Muscle of arm (tissue), 12 donors: ENCODE results near the gene LYPD3. TPM values are rescaled to one million over a fixed set of nuclear protein-coding genes. Genes with fewer than 3 reads are reported as not detected.
A peak's percentile ranks its signal among the peaks of the same experiment; 100 is the strongest.
"Not testable (repeated sequence)": the region's sequence is repeated elsewhere in the genome, so short reads cannot be mapped to it uniquely, and the experiment has no call there.

Experiments
- DNase-seq: peaks from one replicate; pipeline ENCODE4 v3.0.0-alpha.2; 2013
- polyA plus RNA-seq, 12 donors: library from polyadenylated mRNA; unstranded; fragments of 120-200 nt; gene quantifications; one replicate each; pipeline ENCODE4 v1.2.1, GENCODE V29; 2013; ENCODE audit not compliant: insufficient read length in 12 of 12

LYPD3 gene
- polyA plus RNA-seq, 12 donors = 0.26 to 88.2 (median 0.73) TPM; not detected in 2

DNA sequence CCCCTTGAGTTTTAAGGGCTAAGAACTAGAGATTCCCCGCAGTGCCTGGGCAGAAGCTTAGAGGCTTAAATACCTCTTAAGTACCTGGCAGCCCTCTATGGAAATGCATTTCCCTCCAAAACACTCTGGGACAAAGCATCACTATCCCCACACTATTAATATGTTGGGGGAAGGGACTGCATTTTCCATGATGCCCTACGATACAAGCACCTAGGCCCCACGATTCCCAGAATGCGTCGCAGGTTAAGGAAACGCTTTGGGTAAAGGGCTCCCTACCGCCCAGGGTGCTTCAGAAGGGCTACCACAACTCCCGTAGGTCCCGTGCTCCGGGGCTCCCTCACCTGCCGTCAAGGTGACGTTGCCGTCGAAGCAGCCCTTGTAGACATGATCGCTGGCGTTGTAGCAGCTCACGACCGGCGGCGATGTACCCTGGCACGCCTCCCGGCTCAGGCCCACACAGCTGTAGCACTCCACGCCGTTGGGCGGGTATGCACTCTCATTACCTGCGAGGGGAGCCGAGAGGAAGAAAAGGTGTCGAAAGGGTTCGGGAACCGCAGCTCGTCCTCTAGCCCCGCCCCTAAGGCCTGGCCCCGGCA is 2.5 kb downstream of the LYPD3 start:
- peak; percentile 22 for DNase-seq

GRCh38 chr19:43462383-43462782 is 3.0 kb downstream of the LYPD3 start:
- no peak for DNase-seq

- DNase-seq = no peak
Observed at GRCh38 chr19:43461303-43461702, 4.1 kb downstream of the LYPD3 start.

DNA sequence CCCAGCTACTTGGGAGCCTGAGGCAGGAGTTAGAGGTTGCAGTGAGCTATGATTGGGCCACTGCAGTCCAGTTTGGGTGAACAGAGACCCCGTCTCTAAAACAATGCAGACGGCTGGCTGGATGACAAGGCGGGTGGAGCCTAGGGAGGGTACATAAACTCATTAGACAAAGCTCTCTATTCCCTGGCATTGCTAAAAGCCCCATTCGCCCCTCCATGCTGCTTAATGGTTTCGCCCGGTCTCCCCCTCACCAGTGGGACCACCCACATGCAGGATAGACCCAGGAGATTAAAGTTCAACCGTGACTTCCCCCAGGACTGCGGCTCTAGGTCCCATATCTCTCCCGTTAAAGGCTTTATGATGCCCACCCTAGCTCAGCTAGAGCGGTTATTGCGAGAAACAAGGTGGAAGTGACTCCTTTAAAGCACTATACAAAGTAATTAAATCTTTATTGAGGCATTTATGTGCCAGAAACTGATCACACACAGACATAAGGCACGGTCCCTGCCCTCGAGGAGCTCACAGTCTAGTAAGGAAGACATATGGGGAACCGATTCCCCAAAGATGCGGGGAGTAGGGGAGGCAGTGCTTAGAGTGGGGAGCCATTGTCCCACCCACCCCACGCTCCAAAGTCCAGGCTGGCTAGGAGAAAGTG is 4.9 kb downstream of the LYPD3 start:
- DNase-seq = no peak

GRCh38 chr19:43457809-43458208 is 7.6 kb downstream of the LYPD3 start:
- DNase-seq = no peak

GRCh38 chr19:43455321-43456113 is 9.9 kb downstream of the LYPD3 start:
- no peak for DNase-seq

GRCh38 chr19:43454031-43454430 is 11.4 kb downstream of the LYPD3 start:
- DNase-seq = no peak

DNA sequence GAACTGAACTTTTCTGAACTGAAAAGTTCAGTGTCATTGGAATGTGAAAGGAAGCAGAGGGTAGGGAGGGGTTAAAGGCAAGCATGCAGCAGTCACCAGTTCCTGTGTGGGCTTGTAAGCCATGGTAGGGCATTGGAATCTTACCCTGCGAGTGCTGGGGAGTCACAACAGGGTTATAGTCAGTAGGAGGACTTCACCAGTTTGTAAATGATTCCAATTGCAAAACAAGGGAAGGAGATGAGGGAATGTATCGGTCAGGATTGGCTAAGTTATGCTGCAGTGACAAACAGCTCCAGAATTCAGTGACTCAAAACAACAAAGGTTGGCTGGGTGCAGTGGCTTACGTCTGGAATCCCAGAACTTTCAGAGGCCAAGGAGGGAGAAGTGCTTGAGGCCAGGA is 12.8 kb downstream of the LYPD3 start:
- no peak for DNase-seq

GRCh38 chr19:43450545-43450997 is 14.8 kb downstream of the LYPD3 start:
- DNase-seq = no peak

DNA sequence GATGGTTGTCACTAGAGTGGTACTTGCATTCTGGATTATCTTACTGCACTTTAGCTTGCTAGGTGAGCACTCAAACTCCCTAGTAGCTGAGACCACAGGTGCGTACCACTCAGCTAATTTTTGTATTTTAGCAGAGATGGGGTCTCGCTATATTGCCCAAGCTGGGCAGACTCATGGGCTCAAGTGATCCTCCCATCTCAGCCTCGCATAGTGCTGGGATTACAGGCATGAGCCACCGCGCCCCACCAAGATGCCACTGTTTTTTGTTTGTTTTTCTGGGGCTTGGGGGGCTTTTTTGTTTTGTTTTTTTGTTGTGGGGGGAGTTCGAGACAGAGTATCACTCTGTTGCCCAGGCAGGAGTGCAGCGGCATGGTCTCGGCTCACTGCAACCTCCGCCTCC is 17.8 kb downstream of the LYPD3 start:
- no peak for DNase-seq

DNA sequence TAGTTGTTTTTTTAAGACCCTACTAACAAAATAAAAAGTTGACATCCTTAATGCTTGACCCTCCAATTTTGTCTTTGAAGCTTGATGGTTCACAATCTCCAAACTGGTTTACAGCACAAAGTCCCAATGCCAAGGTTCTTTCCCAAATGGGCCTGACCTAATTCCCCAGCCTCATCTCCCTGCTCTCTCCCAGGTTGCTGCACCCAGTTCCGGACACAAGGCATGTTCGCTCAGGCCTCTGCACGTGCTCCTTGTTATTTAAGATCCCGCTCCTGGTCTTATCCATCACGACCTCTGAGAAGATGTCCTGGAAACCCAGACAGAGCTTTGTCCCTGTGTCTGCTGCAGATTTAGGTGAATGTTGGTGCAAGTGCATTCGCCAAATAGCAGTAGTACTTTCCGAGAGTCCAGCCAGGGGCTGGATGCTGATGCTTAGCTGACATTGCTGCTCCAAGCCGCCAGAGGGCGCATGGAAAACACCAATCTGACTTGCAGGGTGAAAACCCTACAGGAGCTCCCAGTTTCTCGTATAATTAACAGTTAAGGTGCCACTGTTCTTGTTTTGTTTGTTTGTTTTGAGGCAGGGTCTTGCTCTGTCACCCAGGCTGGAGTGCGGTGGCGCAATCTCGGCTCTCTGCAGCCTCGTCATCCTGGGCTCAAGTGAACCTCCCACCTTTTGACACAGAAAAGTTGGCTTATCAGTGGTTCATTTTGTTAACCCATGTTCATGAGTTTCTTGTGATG is 18.5 kb downstream of the LYPD3 start:
- peak; percentile 85 for DNase-seq

DNA sequence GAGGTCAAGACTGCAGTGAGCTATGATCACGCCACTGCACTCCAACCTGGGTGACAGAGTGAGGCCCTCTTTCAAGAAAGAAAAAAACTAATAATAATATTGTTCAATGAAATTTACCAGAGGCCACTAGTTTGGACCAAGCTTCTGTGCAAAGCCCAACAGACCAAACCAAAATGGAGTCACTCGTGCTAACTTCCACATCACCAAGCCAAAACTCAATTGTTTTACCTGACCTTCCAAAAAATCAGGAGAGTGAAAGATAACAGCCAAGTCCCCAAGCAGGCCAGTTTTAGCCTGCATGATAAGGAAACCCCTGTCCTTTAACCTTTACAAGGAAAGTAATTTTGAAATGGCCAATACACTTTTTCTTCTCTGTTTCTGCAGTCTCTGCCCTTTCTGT is 20.0 kb downstream of the LYPD3 start:
- DNase-seq = no peak

- DNase-seq = no peak
Observed at GRCh38 chr19:43444531-43445287, 20.7 kb downstream of the LYPD3 start.

- not testable (repeated sequence) for DNase-seq
Observed at GRCh38 chr19:43444091-43444490, 21.3 kb downstream of the LYPD3 start.

GRCh38 chr19:43441716-43442115 is 23.7 kb downstream of the LYPD3 start:
- no peak for DNase-seq

DNA sequence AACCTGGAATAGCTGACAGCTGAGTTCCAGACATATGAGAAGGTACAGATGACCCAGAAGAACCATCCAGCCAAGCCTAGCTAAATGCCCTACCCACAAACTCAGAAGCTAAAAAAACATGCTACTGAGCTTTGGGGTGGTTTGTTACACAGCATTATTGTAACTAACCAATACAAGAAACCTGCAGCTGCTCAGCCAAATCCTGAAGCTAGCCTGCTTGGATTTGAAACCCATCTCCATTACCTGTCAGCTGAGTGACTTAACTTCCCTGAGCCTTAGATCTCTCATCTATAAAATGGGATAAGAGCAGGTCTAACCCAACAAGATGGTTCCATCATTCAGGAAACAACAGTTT is 25.7 kb downstream of the LYPD3 start:
- no peak for DNase-seq

DNA sequence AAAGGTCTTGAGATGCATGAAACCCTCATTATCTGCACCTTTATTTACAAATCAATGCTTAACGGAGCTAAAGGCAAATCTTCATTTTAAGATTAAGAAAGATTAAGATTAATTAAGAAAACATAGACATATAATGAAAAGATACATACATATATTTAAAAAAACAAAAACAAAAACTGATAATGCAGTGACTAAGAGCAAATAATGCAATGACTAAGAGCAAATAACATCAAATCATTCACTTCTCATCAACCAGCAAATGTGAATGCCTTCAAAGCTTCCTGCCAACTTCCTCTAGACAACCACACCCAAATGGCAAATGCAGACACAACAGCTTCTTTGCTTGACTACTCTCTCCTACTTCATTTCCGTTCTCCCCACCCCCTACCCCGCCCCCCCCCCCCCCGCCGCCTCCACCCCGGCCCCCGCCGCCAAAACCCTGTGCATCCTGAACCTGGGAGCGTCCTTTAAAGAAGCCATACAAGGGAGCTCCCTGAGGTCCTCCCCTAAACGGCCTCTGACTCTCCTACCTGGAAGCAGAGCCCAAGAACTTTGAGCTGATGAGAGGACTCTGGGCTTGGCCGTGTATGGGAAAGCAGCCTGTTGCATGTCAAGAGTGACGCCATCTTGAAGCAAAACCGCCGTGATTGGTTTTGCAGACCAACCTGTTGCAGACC is 26.2 kb downstream of the LYPD3 start:
- no peak for DNase-seq

DNA sequence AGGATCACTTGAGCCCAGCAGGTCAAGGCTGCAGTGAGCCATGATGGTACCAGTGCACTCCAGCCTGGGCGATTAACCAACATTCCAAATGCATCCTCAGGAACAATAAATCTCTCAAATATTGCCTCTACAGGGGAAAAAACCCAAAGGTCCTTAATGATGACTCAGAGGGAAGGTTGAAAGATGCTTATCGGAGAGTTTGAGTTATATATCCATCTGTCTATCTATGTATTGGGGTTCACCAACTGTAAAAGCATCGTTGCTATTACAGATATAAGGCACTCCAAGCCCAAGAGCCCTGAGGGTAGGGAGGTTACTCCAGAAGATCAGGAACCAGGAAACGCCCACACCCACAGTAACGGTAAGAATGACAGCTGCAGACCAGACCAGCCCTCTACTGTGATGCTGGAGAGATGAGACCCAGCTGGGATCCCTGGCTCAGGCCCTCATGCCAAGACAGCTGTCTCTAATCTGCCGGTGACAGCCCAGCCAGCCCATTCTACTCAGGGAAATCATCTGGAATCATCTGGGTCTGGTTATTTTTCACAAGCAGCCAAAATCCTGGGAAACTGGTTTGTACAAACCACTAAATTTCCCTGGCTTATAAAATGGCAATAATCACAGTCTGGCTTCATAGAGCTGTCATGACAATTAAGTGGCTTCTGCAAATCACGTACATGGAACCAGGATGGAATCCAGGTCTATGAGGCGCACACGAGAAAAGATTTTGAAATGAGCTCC is 26.9 kb downstream of the LYPD3 start:
- peak; percentile 67 for DNase-seq

- no peak for DNase-seq
Observed at GRCh38 chr19:43437712-43438111, 27.7 kb downstream of the LYPD3 start.

DNA sequence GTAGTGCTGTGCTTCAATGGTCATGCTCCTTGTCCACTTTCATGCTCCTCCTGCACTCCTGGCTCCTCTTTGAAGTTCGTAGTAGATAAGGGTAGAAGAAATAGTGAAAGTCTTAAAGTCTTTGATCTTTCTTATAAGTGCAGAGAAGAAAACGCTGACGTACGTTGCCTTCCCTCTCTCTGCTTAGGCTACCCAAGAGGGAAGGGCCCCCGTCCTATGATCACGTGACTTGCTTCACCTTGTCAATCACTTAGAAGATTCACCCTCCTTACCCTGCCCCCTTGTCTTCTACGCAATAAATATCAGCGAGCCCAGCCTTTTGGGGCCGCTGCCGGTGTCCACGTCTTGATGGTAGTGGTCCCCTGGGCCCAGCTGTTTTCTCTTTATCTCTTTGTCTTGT is 28.1 kb downstream of the LYPD3 start:
- DNase-seq = not testable (repeated sequence)
